ENCODE measurements around the gene PDE10A. TPM values are rescaled to one million over a fixed set of nuclear protein-coding genes. Genes with fewer than 3 reads are reported as not detected.

The PDE10A gene
- total and polyA plus RNA-seq, 2 of the 13 experiments (the other 11 are each of a cell fraction or from before 2014, with no cell fraction given) = not detected

- no peak for TF ChIP-seq ATF2 (CRISPR knock-in tag; IDR thresholded peaks at IDR 0.05)
- no peak for TF ChIP-seq TEAD2 (CRISPR knock-in tag; IDR thresholded peaks at IDR 0.05)
- TF ChIP-seq ZNF3 (CRISPR knock-in tag; IDR thresholded peaks at IDR 0.05) = no peak
- TF ChIP-seq SIX4 (CRISPR knock-in tag; IDR thresholded peaks at IDR 0.05) = no peak
Measured at GRCh38 chr6:165630544-165630953, 32.5 kb downstream of the PDE10A start (continued).

GRCh38 chr6:165628955-165629354, 34.1 kb downstream of the PDE10A start:
- DNase-seq (ENCODE audit: low spot score) (no peak), ATAC-seq (no peak), FAIRE-seq (no peak)
- in situ Hi-C loops (cut with HindIII; ENCODE audit: extremely low pct_ligation_motif_present, low pct_unique_long_range_greater_than_20kb) (no loop called here), intact Hi-C loops (cut with micrococcal nuclease; ENCODE audit: unreplicated experiment) (no loop called here)
- whole genome bisulfite sequencing (ENCODE audit: low lambda C conversion rate) = 22% methylated on average over 4 of the region's 4 CpGs
- POLR2A ChIA-PET = no interaction called here
- Histone ChIP-seq H3K36me3 (replicated peaks in 1 of 2; ENCODE audit: control insufficient read depth in 1 of 2, insufficient read depth in 2 of 2, low read length in 2 of 2) (no peaks in the 10 kb centered on the region), H3K4me2 (ENCODE audit: low read depth, low read length) (no peak overlapping the region), H3K27ac (ENCODE audit: extremely low read length, insufficient read depth, low read length) (no peak overlapping the region), H3K27me3 (ENCODE audit: control insufficient read depth in 1 of 2, insufficient read depth in 2 of 2, low read length in 2 of 2) (peaks cover under 1 to 33% of the 10 kb centered on the region in 2 experiments; a peak in 3 of 5 replicates), H3K4me1 (ENCODE audit: insufficient read depth, low read length) (0 out of 2 replicates have a peak, but pooled peaks cover 7% of the 10 kb centered on the region), H4K20me1 (ENCODE audit: insufficient read depth, low read length) (no peaks in the 10 kb centered on the region), H2AFZ (ENCODE audit: low read length) (no peak overlapping the region), H3K9me3 (ENCODE audit: low read length) (no peaks in the 10 kb centered on the region), H3K79me2 (ENCODE audit: insufficient read depth, low read length) (no peaks in the 10 kb centered on the region), H3K9ac (ENCODE audit: insufficient read depth, low read depth, low read length) (no peak overlapping the region), H3K4me3 (replicated peaks in 1 of 3; ENCODE audit: insufficient read depth in 1 of 3, low read depth in 2 of 3, low read length in 3 of 3) (no peak overlapping the region)
- CTCF ChIA-PET (ENCODE audit: low intra/inter-chr PET ratio, low total read pairs) = no interaction called here
- BruUV-seq (replicated peaks) = no TSS peak
- TF ChIP-seq ZNF598 (CRISPR knock-in tag; IDR thresholded peaks at IDR 0.05; ENCODE audit: borderline replicate concordance) = no peak

GRCh38 chr6:165627366-165627765, 35.7 kb downstream of the PDE10A start:
- no peak overlapping the region for H2AFZ ChIP-seq (ENCODE audit: low read length)
- H3K4me1 ChIP-seq (ENCODE audit: insufficient read depth, low read length) = 0 out of 2 replicates have a peak, but pooled peaks cover 7% of the 10 kb centered on the region
- H3K79me2 ChIP-seq (ENCODE audit: insufficient read depth, low read length) = no peaks in the 10 kb centered on the region
- TF ChIP-seq MYNN (CRISPR knock-in tag; IDR thresholded peaks at IDR 0.05; ENCODE audit: low read depth) (no peak), HMGA1 (CRISPR knock-in tag; conservative IDR thresholded peaks at IDR 0.05) (no peak), THAP7 (CRISPR knock-in tag; IDR thresholded peaks at IDR 0.05) (no peak), ZNF546 (CRISPR knock-in tag; conservative IDR thresholded peaks at IDR 0.05) (no peak), HOXA5 (CRISPR knock-in tag; IDR thresholded peaks at IDR 0.05) (no peak), POGZ (CRISPR knock-in tag; IDR thresholded peaks at IDR 0.05) (no peak)
- peaks cover 1 to 28% of the 10 kb centered on the region in 2 experiments; a peak in 3 of 5 replicates for H3K27me3 ChIP-seq (ENCODE audit: control insufficient read depth in 1 of 2, insufficient read depth in 2 of 2, low read length in 2 of 2)
- no peaks in the 10 kb centered on the region for H3K36me3 ChIP-seq (replicated peaks in 1 of 2; ENCODE audit: control insufficient read depth in 1 of 2, insufficient read depth in 2 of 2, low read length in 2 of 2)
- no peak overlapping the region for H3K27ac ChIP-seq (ENCODE audit: extremely low read length, insufficient read depth, low read length)
- FAIRE-seq (no peak), ATAC-seq (no peak), DNase-seq (ENCODE audit: low spot score) (no peak)
- no TSS peak for BruUV-seq (replicated peaks)
- ChIA-PET CTCF (ENCODE audit: low intra/inter-chr PET ratio, low total read pairs) (no interaction called here), POLR2A (no interaction called here)
- H3K9ac ChIP-seq (ENCODE audit: insufficient read depth, low read depth, low read length) = no peak overlapping the region
- H3K9me3 ChIP-seq (ENCODE audit: low read length) = no peaks in the 10 kb centered on the region
- no peaks in the 10 kb centered on the region for H4K20me1 ChIP-seq (ENCODE audit: insufficient read depth, low read length)
- intact Hi-C loops (cut with micrococcal nuclease; ENCODE audit: unreplicated experiment) (no loop called here), in situ Hi-C loops (cut with HindIII; ENCODE audit: extremely low pct_ligation_motif_present, low pct_unique_long_range_greater_than_20kb) (no loop called here)
- no peak overlapping the region for H3K4me2 ChIP-seq (ENCODE audit: low read depth, low read length)
- 9% methylated on average over 4 of the region's 4 CpGs for WGBS (ENCODE audit: low lambda C conversion rate)
- H3K4me3 ChIP-seq (replicated peaks in 1 of 3; ENCODE audit: insufficient read depth in 1 of 3, low read depth in 2 of 3, low read length in 3 of 3) = no peak overlapping the region

All from HepG2 (cell line).